BLaER1 (cell line): Measurements from ENCODE around the gene NCOA1.

Source experiments
- H3K27ac ChIP-seq: shearing (Covaris generic); formaldehyde crosslinking; 2 replicates; pipeline ENCODE4 v1.8.1; 2022
- H3K27me3 ChIP-seq: shearing (Covaris generic); formaldehyde crosslinking; 2 replicates; pipeline ENCODE4 v1.8.1; 2022
- H3K36me3 ChIP-seq: shearing (Covaris generic); formaldehyde crosslinking; 2 replicates; pipeline ENCODE4 v1.8.1; 2022
- H3K4me1 ChIP-seq: shearing (Covaris generic); formaldehyde crosslinking; 2 replicates; pipeline ENCODE4 v1.8.1; 2022
- H3K4me2 ChIP-seq: shearing (Covaris generic); formaldehyde crosslinking; 2 replicates; pipeline ENCODE4 v1.8.1; 2022
- H3K4me3 ChIP-seq: shearing (Covaris generic); formaldehyde crosslinking; 2 replicates; pipeline ENCODE4 v1.8.1; 2022
- H3K9ac ChIP-seq: shearing (Covaris generic); formaldehyde crosslinking; 2 replicates; pipeline ENCODE4 v1.8.1; 2022
- H3K9me3 ChIP-seq: shearing (Covaris generic); formaldehyde crosslinking; 2 replicates; pipeline ENCODE4 v1.8.1; 2022
- H4K20me1 ChIP-seq: shearing (Covaris generic); formaldehyde crosslinking; 2 replicates; pipeline ENCODE4 v1.8.1; 2022
- Cebpa-rat ChIP-seq: shearing (Covaris generic); IDR thresholded peaks from 2 replicates; pipeline ENCODE4 v1.8.1; 2022

NCOA1 gene

DNA sequence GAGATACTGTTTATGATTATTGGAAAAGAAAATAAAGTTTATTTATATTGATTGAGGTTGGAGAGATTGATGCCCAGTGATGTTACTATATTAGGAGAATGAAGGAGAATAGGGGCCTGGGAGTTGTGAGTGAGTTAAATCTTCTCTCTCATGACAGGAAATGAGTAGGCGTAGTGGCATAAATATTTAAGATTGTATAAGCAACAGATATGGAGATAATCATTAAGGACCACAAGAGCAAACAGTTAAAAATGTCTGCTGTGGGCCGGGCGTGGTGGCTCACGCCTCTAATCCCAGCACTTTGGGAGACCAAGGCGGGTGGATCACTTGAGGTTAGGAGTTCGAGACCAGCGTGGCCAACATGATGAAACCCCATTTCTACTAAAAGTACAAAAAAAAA lies 239.4 kb downstream of the NCOA1 start:
- peaks cover 9% of the 10 kb centered on the region; the same call in 1 of the 2 replicates for H3K4me1 ChIP-seq
- peaks cover 15% of the 10 kb centered on the region for H3K36me3 ChIP-seq
- no peak overlapping the region for H3K4me3 ChIP-seq
- H3K27me3 ChIP-seq, result no peaks in the 10 kb centered on the region
- H3K27ac ChIP-seq, result no peak overlapping the region
- H3K9ac ChIP-seq, result no peak overlapping the region
- no peak for TF ChIP-seq Cebpa-rat
- H3K4me2 ChIP-seq, result no peak overlapping the region
- H3K9me3 ChIP-seq, result no peaks in the 10 kb centered on the region
- H4K20me1 ChIP-seq, result no peaks in the 10 kb centered on the region

DNA sequence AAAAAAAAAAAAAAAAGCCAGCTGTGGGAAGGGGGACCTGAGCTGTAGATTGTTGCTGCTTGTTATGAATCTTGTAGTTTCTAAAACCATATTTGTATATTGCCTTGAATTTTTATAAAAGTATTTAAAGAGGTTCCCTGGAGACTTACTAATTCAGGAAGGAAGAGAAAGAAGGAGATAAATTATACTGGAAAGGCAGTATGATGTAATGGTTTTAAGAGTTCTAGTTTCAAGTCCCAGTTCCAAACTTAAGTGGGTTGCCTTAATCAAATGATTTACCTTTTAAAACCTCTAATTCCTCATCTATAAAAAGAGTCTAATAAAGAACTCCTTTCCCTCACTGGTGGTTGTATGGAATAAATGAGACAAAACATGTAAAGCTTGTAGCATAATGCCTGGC lies 240.0 kb downstream of the NCOA1 start:
- peaks cover 15% of the 10 kb centered on the region for H3K36me3 ChIP-seq
- peaks cover 9% of the 10 kb centered on the region; the same call in 1 of the 2 replicates for H3K4me1 ChIP-seq
- H3K27me3 ChIP-seq, result no peaks in the 10 kb centered on the region
- no peak for TF ChIP-seq Cebpa-rat
- H4K20me1 ChIP-seq, result no peaks in the 10 kb centered on the region
- no peak overlapping the region for H3K4me3 ChIP-seq
- H3K27ac ChIP-seq, result no peak overlapping the region
- no peak overlapping the region; the same call in 1 of the 2 replicates for H3K4me2 ChIP-seq
- H3K9ac ChIP-seq, result no peak overlapping the region
- H3K9me3 ChIP-seq, result no peaks in the 10 kb centered on the region

DNA sequence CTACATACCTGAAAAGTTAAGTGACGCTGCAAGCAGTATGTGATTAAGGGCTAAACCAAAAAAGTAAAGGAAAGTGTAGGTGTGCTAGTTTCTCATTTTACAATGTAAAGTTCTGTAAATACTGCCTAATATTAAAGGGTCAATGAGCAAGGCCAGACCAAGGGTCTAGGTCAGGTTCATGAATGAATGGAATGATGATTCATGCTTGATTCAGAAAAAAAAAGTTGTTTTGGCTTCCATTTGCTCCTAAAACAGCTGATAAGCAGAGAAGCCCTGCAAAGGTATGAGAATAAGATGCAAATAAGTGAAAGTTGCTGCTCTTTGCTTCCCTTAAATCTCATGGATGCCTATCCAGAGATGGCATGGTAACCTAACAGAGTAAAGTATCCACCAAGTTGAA lies 240.9 kb downstream of the NCOA1 start:
- H3K4me2 ChIP-seq, result no peak overlapping the region
- no peak overlapping the region for H3K9ac ChIP-seq
- H3K36me3 ChIP-seq, result peaks cover 15% of the 10 kb centered on the region
- no peaks in the 10 kb centered on the region for H4K20me1 ChIP-seq
- H3K4me3 ChIP-seq, result no peak overlapping the region
- H3K4me1 ChIP-seq, result peaks cover 9% of the 10 kb centered on the region; the same call in 1 of the 2 replicates
- no peak overlapping the region for H3K27ac ChIP-seq
- H3K9me3 ChIP-seq, result no peaks in the 10 kb centered on the region
- no peak for TF ChIP-seq Cebpa-rat
- no peaks in the 10 kb centered on the region for H3K27me3 ChIP-seq

DNA sequence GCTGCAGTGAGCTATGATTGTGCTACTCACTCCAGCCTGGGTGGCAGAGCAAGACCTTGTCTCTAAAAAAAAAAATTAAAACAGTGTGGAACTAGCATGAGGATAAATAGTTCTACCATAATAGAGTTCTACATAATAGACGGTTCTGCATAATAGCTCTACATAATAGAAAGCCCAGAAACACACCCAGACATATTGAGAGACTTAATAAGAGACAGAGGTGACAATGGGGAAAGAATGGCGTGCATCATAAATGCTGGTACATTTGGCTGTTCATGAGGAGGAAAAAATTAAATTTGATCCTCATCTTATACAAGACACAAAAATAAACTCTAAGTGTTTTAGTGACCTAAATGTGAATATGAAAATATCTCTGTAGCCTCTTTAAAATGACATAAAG lies 243.7 kb downstream of the NCOA1 start:
- no peaks in the 10 kb centered on the region for H3K27me3 ChIP-seq
- TF ChIP-seq Cebpa-rat, result no peak
- H3K9ac ChIP-seq, result no peak overlapping the region
- H3K27ac ChIP-seq, result no peak overlapping the region
- no peaks in the 10 kb centered on the region for H4K20me1 ChIP-seq
- H3K9me3 ChIP-seq, result no peaks in the 10 kb centered on the region
- peaks cover 8% of the 10 kb centered on the region for H3K36me3 ChIP-seq
- H3K4me2 ChIP-seq, result no peak overlapping the region
- no peak overlapping the region for H3K4me3 ChIP-seq
- H3K4me1 ChIP-seq, result peaks cover 9% of the 10 kb centered on the region; the same call in 1 of the 2 replicates

GRCh38 chr2:24739354-24740025 lies 248.4 kb downstream of the NCOA1 start:
- Histone ChIP-seq H3K4me3 (no peak overlapping the region), H3K9ac (no peak overlapping the region), H3K4me1 (no peaks in the 10 kb centered on the region), H3K27me3 (no peaks in the 10 kb centered on the region), H4K20me1 (no peaks in the 10 kb centered on the region), H3K9me3 (no peaks in the 10 kb centered on the region), H3K27ac (no peak overlapping the region), H3K36me3 (peaks cover 12% of the 10 kb centered on the region), H3K4me2 (no peak overlapping the region)
- no peak for TF ChIP-seq Cebpa-rat

DNA sequence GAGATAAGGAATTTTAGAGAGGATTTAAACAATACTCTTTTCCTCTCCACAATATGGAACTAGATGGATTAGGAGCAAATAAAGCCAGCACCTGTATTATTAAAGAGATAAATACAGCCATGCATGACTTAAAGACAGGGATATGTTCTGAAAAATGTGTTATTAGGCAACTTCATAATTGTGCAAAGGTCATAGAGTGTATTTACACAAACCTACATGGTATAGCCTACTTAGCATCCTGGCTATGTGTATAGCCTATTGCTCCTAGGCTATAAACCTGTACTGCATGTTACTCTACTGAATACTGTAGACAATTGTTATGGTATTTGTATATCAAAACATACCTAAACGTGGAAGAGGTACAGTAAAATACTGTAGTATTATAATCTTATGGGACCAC lies 249.1 kb downstream of the NCOA1 start:
- no peak overlapping the region for H3K27ac ChIP-seq
- no peak overlapping the region for H3K9ac ChIP-seq
- no peak overlapping the region for H3K4me3 ChIP-seq
- H3K36me3 ChIP-seq, result peaks cover 12% of the 10 kb centered on the region
- H3K27me3 ChIP-seq, result no peaks in the 10 kb centered on the region
- H3K4me1 ChIP-seq, result no peaks in the 10 kb centered on the region
- no peak overlapping the region for H3K4me2 ChIP-seq
- H4K20me1 ChIP-seq, result no peaks in the 10 kb centered on the region
- H3K9me3 ChIP-seq, result no peaks in the 10 kb centered on the region
- no peak for TF ChIP-seq Cebpa-rat

- H3K4me2 ChIP-seq, result no peak overlapping the region
- no peaks in the 10 kb centered on the region for H4K20me1 ChIP-seq
- no peak for TF ChIP-seq Cebpa-rat
- H3K27me3 ChIP-seq, result no peaks in the 10 kb centered on the region
- no peak overlapping the region for H3K4me3 ChIP-seq
- H3K9me3 ChIP-seq, result no peaks in the 10 kb centered on the region
- H3K27ac ChIP-seq, result no peak overlapping the region
- peaks cover 20% of the 10 kb centered on the region for H3K36me3 ChIP-seq
- no peaks in the 10 kb centered on the region for H3K4me1 ChIP-seq
- H3K9ac ChIP-seq, result no peak overlapping the region
These were observed 251.7 kb downstream of the NCOA1 start for GRCh38 chr2:24742730-24743129.

DNA sequence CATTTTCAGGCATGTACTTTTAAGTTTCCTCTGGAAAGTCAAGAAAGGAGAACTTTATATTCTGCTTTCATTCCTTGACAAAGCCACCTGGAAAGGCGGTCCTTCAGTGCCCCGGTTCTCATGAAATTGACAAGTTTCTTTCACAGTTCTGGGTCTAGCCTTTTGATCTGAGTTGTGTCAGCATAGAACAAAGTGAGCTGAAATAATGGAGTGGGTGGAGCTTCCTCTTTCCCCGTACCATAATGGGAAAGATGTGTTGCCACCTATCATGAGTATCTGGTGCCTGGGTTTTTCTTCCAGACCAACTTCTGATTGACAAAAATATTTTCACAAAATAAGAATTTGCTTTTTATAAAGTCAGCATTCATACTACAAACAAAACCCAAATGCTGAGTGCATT lies 252.9 kb downstream of the NCOA1 start:
- Histone ChIP-seq H3K4me2 (no peak overlapping the region), H3K9ac (no peak overlapping the region), H3K36me3 (peaks cover 20% of the 10 kb centered on the region), H3K9me3 (no peaks in the 10 kb centered on the region), H3K4me3 (no peak overlapping the region), H3K27me3 (no peaks in the 10 kb centered on the region), H3K4me1 (no peaks in the 10 kb centered on the region), H4K20me1 (no peaks in the 10 kb centered on the region), H3K27ac (no peak overlapping the region)
- TF ChIP-seq Cebpa-rat, result no peak

GRCh38 chr2:24744356-24744755 lies 253.3 kb downstream of the NCOA1 start:
- Histone ChIP-seq H3K4me1 (no peaks in the 10 kb centered on the region), H3K4me2 (no peak overlapping the region), H3K4me3 (no peak overlapping the region), H3K9ac (no peak overlapping the region), H4K20me1 (no peaks in the 10 kb centered on the region), H3K27ac (no peak overlapping the region), H3K36me3 (peaks cover 23% of the 10 kb centered on the region), H3K9me3 (no peaks in the 10 kb centered on the region), H3K27me3 (no peaks in the 10 kb centered on the region)
- no peak for TF ChIP-seq Cebpa-rat

- TF ChIP-seq Cebpa-rat, result no peak
- Histone ChIP-seq H3K27ac (no peak overlapping the region), H3K36me3 (peaks cover 23% of the 10 kb centered on the region), H4K20me1 (no peaks in the 10 kb centered on the region), H3K9me3 (no peaks in the 10 kb centered on the region), H3K4me1 (no peaks in the 10 kb centered on the region), H3K4me3 (no peak overlapping the region), H3K27me3 (no peaks in the 10 kb centered on the region), H3K9ac (no peak overlapping the region), H3K4me2 (no peak overlapping the region)
These were observed 254.8 kb downstream of the NCOA1 start for GRCh38 chr2:24745825-24746224.

- no peaks in the 10 kb centered on the region for H3K4me1 ChIP-seq
- H3K27me3 ChIP-seq, result no peaks in the 10 kb centered on the region
- no peak overlapping the region for H3K4me3 ChIP-seq
- H3K27ac ChIP-seq, result no peak overlapping the region
- H4K20me1 ChIP-seq, result no peaks in the 10 kb centered on the region
- peaks cover 22% of the 10 kb centered on the region for H3K36me3 ChIP-seq
- no peak overlapping the region for H3K9ac ChIP-seq
- no peak overlapping the region for H3K4me2 ChIP-seq
- no peaks in the 10 kb centered on the region for H3K9me3 ChIP-seq
- no peak for TF ChIP-seq Cebpa-rat
These were observed 256.2 kb downstream of the NCOA1 start for GRCh38 chr2:24747299-24747698.
